ENCODE data around the gene ERICH4. TPM values are rescaled to one million over a fixed set of nuclear protein-coding genes. Genes with fewer than 3 reads are reported as not detected.

The ERICH4 gene
- total and polyA plus RNA-seq, 2 of the 8 experiments (the other 6 are each of a cell fraction or from before 2014, with no cell fraction given): not detected

DNA sequence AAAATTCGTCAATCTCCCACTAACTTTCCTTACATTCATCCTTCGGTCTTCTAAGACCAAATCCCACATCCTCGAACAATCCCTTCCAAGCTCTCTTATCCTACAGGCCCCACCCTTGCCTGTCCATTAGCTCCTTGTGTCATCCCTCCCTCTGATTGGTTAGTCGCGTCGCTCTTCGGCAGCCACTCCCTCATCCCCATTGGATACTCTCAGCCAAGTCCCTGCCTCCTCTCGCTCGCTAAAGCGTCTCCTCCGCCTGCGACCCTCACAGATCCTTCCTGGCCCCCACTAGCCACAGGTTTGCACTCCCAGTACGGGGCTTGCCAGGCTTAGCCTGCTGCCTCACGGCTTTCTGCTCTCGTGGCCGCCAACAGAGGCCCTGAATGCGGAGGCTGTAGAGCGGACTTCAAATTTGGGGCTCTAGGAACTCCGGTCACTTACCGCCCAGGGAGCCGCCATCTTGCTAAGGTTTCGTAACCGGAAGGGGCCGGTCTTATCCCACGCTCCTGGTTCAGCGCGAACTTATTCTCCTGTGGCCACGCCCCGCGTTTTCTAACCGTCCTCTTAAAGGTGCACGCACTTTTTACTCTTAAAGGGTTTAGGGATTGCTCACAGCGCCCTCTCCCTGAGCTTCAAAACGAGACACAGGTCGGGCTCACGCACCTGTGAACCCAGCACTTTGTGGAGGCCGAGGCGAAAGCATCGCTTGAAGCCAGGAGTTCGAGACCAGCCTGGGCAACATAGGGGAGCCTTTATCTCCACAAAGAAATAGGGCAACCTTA lies 3.3 kb upstream of the ERICH4 start, which contains the start of gene DMAC2 (continued):
- TF ChIP-seq, protein P1, sequence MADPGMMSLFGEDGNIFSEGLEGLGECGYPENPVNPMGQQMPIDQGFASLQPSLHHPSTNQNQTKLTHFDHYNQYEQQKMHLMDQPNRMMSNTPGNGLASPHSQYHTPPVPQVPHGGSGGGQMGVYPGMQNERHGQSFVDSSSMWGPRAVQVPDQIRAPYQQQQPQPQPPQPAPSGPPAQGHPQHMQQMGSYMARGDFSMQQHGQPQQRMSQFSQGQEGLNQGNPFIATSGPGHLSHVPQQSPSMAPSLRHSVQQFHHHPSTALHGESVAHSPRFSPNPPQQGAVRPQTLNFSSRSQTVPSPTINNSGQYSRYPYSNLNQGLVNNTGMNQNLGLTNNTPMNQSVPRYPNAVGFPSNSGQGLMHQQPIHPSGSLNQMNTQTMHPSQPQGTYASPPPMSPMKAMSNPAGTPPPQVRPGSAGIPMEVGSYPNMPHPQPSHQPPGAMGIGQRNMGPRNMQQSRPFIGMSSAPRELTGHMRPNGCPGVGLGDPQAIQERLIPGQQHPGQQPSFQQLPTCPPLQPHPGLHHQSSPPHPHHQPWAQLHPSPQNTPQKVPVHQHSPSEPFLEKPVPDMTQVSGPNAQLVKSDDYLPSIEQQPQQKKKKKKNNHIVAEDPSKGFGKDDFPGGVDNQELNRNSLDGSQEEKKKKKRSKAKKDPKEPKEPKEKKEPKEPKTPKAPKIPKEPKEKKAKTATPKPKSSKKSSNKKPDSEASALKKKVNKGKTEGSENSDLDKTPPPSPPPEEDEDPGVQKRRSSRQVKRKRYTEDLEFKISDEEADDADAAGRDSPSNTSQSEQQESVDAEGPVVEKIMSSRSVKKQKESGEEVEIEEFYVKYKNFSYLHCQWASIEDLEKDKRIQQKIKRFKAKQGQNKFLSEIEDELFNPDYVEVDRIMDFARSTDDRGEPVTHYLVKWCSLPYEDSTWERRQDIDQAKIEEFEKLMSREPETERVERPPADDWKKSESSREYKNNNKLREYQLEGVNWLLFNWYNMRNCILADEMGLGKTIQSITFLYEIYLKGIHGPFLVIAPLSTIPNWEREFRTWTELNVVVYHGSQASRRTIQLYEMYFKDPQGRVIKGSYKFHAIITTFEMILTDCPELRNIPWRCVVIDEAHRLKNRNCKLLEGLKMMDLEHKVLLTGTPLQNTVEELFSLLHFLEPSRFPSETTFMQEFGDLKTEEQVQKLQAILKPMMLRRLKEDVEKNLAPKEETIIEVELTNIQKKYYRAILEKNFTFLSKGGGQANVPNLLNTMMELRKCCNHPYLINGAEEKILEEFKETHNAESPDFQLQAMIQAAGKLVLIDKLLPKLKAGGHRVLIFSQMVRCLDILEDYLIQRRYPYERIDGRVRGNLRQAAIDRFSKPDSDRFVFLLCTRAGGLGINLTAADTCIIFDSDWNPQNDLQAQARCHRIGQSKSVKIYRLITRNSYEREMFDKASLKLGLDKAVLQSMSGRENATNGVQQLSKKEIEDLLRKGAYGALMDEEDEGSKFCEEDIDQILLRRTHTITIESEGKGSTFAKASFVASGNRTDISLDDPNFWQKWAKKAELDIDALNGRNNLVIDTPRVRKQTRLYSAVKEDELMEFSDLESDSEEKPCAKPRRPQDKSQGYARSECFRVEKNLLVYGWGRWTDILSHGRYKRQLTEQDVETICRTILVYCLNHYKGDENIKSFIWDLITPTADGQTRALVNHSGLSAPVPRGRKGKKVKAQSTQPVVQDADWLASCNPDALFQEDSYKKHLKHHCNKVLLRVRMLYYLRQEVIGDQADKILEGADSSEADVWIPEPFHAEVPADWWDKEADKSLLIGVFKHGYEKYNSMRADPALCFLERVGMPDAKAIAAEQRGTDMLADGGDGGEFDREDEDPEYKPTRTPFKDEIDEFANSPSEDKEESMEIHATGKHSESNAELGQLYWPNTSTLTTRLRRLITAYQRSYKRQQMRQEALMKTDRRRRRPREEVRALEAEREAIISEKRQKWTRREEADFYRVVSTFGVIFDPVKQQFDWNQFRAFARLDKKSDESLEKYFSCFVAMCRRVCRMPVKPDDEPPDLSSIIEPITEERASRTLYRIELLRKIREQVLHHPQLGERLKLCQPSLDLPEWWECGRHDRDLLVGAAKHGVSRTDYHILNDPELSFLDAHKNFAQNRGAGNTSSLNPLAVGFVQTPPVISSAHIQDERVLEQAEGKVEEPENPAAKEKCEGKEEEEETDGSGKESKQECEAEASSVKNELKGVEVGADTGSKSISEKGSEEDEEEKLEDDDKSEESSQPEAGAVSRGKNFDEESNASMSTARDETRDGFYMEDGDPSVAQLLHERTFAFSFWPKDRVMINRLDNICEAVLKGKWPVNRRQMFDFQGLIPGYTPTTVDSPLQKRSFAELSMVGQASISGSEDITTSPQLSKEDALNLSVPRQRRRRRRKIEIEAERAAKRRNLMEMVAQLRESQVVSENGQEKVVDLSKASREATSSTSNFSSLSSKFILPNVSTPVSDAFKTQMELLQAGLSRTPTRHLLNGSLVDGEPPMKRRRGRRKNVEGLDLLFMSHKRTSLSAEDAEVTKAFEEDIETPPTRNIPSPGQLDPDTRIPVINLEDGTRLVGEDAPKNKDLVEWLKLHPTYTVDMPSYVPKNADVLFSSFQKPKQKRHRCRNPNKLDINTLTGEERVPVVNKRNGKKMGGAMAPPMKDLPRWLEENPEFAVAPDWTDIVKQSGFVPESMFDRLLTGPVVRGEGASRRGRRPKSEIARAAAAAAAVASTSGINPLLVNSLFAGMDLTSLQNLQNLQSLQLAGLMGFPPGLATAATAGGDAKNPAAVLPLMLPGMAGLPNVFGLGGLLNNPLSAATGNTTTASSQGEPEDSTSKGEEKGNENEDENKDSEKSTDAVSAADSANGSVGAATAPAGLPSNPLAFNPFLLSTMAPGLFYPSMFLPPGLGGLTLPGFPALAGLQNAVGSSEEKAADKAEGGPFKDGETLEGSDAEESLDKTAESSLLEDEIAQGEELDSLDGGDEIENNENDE (IDR thresholded peaks at IDR 0.05; ENCODE audit: insufficient replicate concordance, low read length): no peak
- TF ChIP-seq SUZ12 (IDR thresholded peaks at IDR 0.05; ENCODE audit: low read length) (no peak), TCF12 (IDR thresholded peaks at IDR 0.05; ENCODE audit: low read depth, low read length) (peak; percentile 57; the same call in 1 of the 2 replicates), HDAC2 (IDR thresholded peaks at IDR 0.05; ENCODE audit: borderline replicate concordance in 1 of 2, low read depth in 2 of 2, low read length in 2 of 2) (peak in 1 of 2 experiments; percentile 93; a peak in 1 of 4 replicates), RNF2 (IDR thresholded peaks at IDR 0.05; ENCODE audit: borderline replicate concordance, low read depth, low read length, missing control alignments, poor library complexity, severe bottlenecking) (no peak), TEAD4 (IDR thresholded peaks at IDR 0.05; ENCODE audit: low read depth, low read length) (no peak), POLR2A (IDR thresholded peaks at IDR 0.05; ENCODE audit: control extremely low read depth in 1 of 2, low read depth in 2 of 2, low read length in 2 of 2) (peak; percentile 79 to 98), CBX5 (IDR thresholded peaks at IDR 0.05; ENCODE audit: low read depth, low read length) (no peak), SAP30 (IDR thresholded peaks at IDR 0.05; ENCODE audit: insufficient read depth, insufficient replicate concordance, low read length) (no peak)
